Activated CD4-positive, alpha-beta T cell treated with anti-CD3 and anti-CD28 coated beads, Interleukin-2, amount 10 ng/mL, durations not matched to agents 7 days and 5 days (primary cell): ENCODE measurements around the gene CCDC34. TPM values are rescaled to one million over a fixed set of nuclear protein-coding genes. Genes with fewer than 3 reads are reported as not detected.
"Not testable (repeated sequence)": the region's sequence is repeated elsewhere in the genome, so short reads cannot be mapped to it uniquely, and the experiment has no call there.

Experiments
- CTCF ChIA-PET: fragments of 350-600 bp; sonication (Branson Sonifier 250); formaldehyde crosslinking; loops from one replicate; lab custom pipeline; 2021; ENCODE audit warnings: antibody characterized with exemption; lab: Charles Lee
- POLR2A ChIA-PET: fragments of 350-600 bp; sonication (Branson Sonifier 250); formaldehyde crosslinking; loops from one replicate; lab custom pipeline; 2021; ENCODE audit warnings: antibody characterized with exemption; lab: Charles Lee
- DNase-seq: peaks from one replicate; pipeline ENCODE4 v3.0.0-alpha.2; 2020
- H3K27ac Mint-ChIP-seq: one replicate; pipeline ENCODE4 v1.8.0; 2021; ENCODE audit warnings: mild to moderate bottlenecking, moderate library complexity, mixed read lengths
- H3K27me3 Mint-ChIP-seq: one replicate; pipeline ENCODE4 v1.8.0; 2021; ENCODE audit warnings: mixed read lengths
- H3K36me3 Mint-ChIP-seq: one replicate; pipeline ENCODE4 v1.8.0; 2021; ENCODE audit warnings: low read depth, mixed read lengths
- H3K4me1 Mint-ChIP-seq: one replicate; pipeline ENCODE4 v1.8.0; 2021; ENCODE audit warnings: mixed read lengths
- H3K4me3 Mint-ChIP-seq: one replicate; pipeline ENCODE4 v1.8.0; 2021; ENCODE audit warnings: mild to moderate bottlenecking, moderate library complexity, mixed read lengths
- H3K9me3 Mint-ChIP-seq: one replicate; pipeline ENCODE4 v1.8.0; 2021; ENCODE audit warnings: mixed read lengths
- total RNA-seq, 2 experiments: library from RNA; stranded (reverse); gene quantifications; one replicate each; pipeline ENCODE4 v1.2.3, GENCODE V29; 2021

CCDC34 gene
- total RNA-seq, 2 experiments from 2014 or later = 18.8 to 23.8 TPM

DNA sequence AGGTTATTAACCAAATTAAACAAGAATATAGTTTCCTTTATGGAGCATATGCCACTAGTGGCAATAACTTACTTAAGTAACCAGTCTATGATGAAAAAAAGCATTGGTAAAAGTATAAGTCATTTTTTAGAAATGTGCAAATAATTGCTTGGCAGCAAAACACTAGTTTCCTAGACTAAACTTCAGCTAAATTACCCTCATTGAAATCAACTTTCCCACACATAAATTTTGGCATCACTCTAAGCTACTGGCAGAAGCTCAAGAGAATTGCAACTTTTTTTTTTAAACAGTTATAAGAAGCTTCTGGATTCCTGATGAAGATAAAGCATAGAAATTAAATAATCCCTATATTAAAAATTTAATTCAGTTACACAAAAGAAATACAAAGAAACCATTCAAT, 12.5 kb downstream of the CCDC34 start:
- Mint-ChIP-seq H3K9me3 (no peaks in the 10 kb centered on the region), H3K4me3 (no peak overlapping the region), H3K27ac (no peak overlapping the region), H3K36me3 (peaks cover 7% of the 10 kb centered on the region), H3K27me3 (no peaks in the 10 kb centered on the region), H3K4me1 (no peaks in the 10 kb centered on the region)
- DNase-seq = no peak
- POLR2A ChIA-PET = no interaction called here
- CTCF ChIA-PET = interaction anchor here (1.9 kb wide), 1 partner anchor 13 kb away, joined by 4 read pairs; the partner anchor contains the start of gene CCDC34

DNA sequence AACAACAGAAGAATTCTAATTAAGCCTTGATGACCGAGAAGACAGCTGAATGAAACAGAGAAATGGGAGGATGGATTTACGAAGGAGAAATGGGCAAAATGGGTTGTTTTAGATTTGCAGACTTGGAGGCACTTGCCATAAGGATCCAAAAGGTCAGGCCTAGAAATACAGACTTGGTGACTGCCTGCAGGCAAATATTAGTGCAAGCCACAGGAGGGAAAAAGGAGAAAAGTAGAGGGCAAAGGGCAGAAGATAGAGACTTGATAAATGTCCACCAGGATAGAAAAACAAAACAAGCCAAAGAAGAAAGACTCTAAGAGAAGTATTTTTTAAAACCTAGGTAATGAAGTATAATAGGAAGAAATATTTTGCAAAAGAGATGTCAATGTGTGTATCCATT, 13.1 kb downstream of the CCDC34 start:
- Mint-ChIP-seq H3K4me3 (no peak overlapping the region), H3K36me3 (peaks cover 7% of the 10 kb centered on the region), H3K27me3 (no peaks in the 10 kb centered on the region), H3K27ac (no peak overlapping the region), H3K9me3 (no peaks in the 10 kb centered on the region), H3K4me1 (no peaks in the 10 kb centered on the region)
- no peak for DNase-seq
- POLR2A ChIA-PET = no interaction called here
- CTCF ChIA-PET = no interaction called here

DNA sequence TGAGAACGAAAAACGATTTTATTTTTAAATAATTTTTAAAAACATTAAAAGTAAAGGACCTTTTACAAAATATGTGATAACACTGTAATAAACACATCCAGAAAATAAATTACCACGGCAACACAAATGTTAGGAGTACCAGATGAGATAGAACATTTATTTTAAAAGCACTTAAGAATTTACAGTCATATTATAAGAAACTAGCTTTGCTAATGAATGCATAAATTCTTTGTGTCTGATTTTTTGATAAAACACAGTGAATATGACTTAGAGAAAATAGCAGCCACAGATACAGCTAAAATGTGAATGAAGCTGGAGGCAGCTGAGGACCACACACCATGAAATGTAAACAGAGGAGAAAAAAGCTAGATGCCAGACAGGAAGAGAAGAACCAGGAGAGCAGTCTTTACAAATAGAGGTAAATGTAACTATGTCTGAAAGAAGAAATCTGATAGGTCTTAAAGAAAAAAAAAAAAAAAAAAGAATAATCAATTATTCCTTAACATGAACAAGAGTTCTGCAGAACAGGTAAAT, 14.6 kb downstream of the CCDC34 start:
- no peaks in the 10 kb centered on the region for H3K4me1 Mint-ChIP-seq
- peaks cover 7% of the 10 kb centered on the region for H3K36me3 Mint-ChIP-seq
- CTCF ChIA-PET = no interaction called here
- POLR2A ChIA-PET = no interaction called here
- H3K27me3 Mint-ChIP-seq = no peaks in the 10 kb centered on the region
- H3K4me3 Mint-ChIP-seq = no peak overlapping the region
- DNase-seq = no peak
- H3K9me3 Mint-ChIP-seq = no peaks in the 10 kb centered on the region
- H3K27ac Mint-ChIP-seq = no peak overlapping the region

DNA sequence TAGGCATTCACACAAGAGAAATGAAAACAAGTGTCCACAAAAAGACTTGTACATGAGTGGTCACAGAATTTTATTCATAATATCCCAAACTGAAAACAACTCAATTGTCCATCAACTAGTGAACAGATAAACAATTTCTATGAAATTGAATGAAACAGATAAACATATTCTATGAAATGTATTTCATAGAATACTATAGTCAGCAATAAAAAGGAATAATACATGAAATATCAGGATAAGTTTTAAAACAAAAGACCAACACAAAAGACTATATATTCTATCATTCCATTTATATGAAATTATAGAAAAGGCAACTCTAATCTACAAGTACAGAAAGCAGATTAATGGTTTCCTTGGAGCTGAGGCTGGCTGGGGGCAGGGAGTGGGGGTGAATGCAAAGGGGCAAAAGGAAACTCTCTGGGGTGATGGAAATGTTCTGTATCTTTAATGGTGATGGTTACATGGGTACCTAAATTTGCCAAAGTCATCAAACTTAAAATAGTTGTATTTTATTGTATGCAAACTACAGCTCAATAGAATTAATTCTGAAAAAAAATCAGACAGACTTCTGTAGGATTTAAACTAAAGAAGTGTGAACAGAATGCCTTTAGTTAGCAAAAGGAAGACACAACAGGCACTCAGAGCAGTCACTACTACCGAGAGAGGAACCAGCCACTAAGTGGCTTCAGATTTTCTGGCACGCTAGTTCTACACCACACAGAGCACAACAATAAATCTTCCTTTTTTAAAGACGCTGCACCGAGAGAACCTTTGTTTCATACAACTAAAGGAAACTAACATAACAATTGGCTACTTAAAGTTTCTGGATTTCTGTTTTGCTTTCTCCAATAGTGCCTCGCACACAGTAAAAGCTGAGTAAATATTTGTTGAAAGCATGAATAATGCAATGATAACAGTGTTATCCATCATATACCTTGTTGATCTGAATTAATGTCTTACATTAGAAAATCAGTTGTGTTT, 15.4 kb downstream of the CCDC34 start:
- H3K27ac Mint-ChIP-seq = no peak overlapping the region
- POLR2A ChIA-PET = no interaction called here
- CTCF ChIA-PET = no interaction called here
- H3K27me3 Mint-ChIP-seq = no peaks in the 10 kb centered on the region
- no peak overlapping the region for H3K4me3 Mint-ChIP-seq
- H3K4me1 Mint-ChIP-seq = no peaks in the 10 kb centered on the region
- no peak for DNase-seq
- H3K36me3 Mint-ChIP-seq = peaks cover 7% of the 10 kb centered on the region
- no peaks in the 10 kb centered on the region for H3K9me3 Mint-ChIP-seq

DNA sequence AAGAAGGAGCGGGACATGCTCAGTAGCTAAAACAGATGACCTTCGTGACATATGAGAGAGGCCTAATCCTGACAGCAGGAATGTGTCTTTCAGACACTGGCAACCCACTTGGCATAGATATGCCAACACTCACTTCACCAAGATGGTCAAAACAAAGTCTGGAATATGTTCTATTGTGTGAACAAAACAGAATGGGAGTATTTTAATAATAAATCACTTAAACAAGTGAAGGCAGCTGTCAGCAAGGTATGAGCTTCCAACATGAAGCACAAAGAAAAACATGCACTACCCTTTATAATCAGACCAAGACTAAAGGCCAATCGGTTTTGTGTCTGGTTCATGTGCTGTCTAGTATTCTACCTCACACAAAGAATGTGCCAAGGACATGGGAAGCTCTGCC, 23.1 kb downstream of the CCDC34 start:
- CTCF ChIA-PET = no interaction called here
- no peaks in the 10 kb centered on the region for H3K4me1 Mint-ChIP-seq
- no peak for DNase-seq
- H3K27ac Mint-ChIP-seq = no peak overlapping the region
- no peak overlapping the region for H3K4me3 Mint-ChIP-seq
- peaks cover 9% of the 10 kb centered on the region for H3K36me3 Mint-ChIP-seq
- POLR2A ChIA-PET = no interaction called here
- no peaks in the 10 kb centered on the region for H3K27me3 Mint-ChIP-seq
- H3K9me3 Mint-ChIP-seq = no peaks in the 10 kb centered on the region

DNA sequence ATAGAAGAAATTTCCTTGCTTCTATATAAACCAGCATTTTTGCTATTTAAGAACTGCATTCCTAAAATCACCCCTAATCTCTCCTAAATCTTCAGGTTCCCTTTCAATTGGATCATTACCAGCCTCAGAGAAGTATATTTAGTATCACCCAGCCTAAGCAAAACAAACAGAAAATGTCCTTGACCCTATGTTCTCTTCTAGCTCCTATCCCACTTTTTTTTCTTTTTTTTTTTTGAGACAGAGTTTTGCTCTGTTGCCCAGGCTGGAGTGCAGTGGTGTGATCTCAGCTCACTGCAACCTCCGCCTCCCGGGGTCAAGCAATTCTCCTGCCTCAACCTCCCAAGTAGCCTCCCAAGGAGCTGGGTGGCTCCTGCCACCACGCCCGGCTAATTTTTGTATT, 28.3 kb downstream of the CCDC34 start:
- not testable (repeated sequence) for H3K4me1 Mint-ChIP-seq

DNA sequence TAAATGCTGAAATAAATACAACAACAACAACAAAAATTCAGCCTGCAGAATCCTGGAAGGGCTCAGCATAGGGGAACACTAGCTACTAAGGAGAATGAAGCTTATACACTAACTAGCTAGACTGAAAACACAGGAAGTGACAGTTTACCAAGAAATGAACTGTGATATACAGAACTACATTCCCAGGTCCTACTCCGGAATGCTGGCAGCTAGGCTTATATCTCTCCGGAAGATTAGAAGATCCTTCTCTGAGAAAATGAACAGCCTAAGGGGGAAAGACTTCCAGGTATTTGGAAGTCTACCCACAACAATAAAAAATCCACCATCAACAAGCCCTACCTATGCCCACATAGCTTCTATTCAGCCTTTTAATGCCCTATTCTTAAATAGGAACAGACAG, 31.0 kb downstream of the CCDC34 start:
- no peaks in the 10 kb centered on the region for H3K27me3 Mint-ChIP-seq
- H3K4me1 Mint-ChIP-seq = no peaks in the 10 kb centered on the region
- DNase-seq = no peak
- no peak overlapping the region for H3K4me3 Mint-ChIP-seq
- H3K36me3 Mint-ChIP-seq = peaks cover 9% of the 10 kb centered on the region
- no peaks in the 10 kb centered on the region for H3K9me3 Mint-ChIP-seq
- ChIA-PET POLR2A (no interaction called here), CTCF (no interaction called here)
- no peak overlapping the region for H3K27ac Mint-ChIP-seq

More for the DNA sequence above, 28.3 kb downstream of the CCDC34 start:
- H3K4me3 Mint-ChIP-seq, CTCF ChIA-PET, H3K9me3 Mint-ChIP-seq, H3K27me3 Mint-ChIP-seq, POLR2A ChIA-PET, DNase-seq, H3K27ac Mint-ChIP-seq: not testable (repeated sequence)
- H3K36me3 Mint-ChIP-seq = peaks cover 12% of the 10 kb centered on the region

DNA sequence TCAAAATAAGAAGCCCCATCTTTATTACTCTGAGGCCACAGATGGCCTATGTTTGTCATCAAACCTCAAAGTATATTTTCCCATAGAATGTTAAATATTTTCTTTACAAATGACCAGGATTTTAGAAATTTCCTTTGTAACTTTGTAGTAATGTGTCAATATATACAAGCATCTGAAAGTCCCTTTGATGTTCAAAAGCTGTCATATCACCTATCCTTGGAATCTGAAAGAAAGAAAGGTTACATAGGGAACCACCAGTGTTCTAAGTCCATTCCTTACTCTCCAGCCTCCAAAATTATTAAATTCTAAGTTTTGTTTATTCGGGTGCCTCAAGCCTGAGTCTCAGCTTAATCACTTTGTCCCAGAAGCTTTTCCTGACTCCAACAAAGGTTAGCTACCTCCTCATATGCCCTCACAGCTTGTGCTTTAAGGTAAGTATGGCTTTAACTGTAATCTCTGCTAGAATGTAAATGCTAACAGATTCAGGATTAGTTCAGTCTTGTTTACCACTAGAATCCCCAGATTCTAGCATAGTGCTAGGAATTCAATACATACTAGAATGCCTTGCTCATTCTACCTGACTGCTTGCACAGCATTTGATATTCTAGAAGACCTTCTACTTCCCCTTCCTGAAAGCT, 32.3 kb downstream of the CCDC34 start:
- CTCF ChIA-PET = no interaction called here
- Mint-ChIP-seq H3K27me3 (no peaks in the 10 kb centered on the region), H3K9me3 (no peaks in the 10 kb centered on the region), H3K4me1 (no peaks in the 10 kb centered on the region), H3K36me3 (peaks cover 5% of the 10 kb centered on the region), H3K27ac (no peak overlapping the region), H3K4me3 (no peak overlapping the region)
- DNase-seq = no peak
- POLR2A ChIA-PET = no interaction called here

DNA sequence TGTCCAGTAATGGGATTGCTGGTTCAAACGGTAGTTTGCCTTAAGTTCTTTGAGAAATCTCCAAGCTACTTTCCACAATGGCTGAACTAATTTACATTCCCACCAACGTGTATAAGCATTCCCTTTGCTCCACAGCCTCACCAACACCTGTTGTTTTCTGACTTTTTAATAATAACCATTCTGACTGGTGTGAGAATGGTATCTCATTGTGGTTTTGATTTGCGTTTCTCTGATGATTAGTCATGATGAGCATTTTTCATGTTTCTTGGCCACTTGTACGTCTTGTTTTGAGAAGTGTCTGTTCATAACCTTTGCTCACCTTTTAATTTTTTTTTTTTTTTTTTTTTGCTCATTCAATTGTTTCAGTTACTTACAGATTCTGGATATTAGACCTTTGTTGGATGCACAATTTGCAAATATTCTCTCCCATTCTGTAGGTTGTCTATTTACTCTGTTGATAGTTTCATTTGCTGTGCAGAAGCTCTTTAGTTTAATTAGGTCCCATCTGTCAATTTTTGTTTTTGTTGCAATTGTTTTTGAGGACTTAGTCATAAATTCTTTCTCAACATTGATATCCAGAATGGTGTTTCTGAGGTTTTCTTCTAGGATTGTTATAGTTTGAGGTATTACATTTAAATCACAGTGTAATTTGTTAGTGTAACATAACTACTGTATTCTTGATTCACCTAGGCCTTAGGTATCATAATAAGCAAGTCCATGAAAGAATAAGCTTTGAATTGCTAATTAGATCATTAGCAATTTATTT, 33.0 kb downstream of the CCDC34 start:
- H3K27me3 Mint-ChIP-seq = no peaks in the 10 kb centered on the region
- no peaks in the 10 kb centered on the region for H3K9me3 Mint-ChIP-seq
- H3K4me3 Mint-ChIP-seq = no peak overlapping the region
- no peak overlapping the region for H3K27ac Mint-ChIP-seq
- ChIA-PET CTCF (no interaction called here), POLR2A (no interaction called here)
- H3K4me1 Mint-ChIP-seq = no peaks in the 10 kb centered on the region
- H3K36me3 Mint-ChIP-seq = peaks cover 5% of the 10 kb centered on the region
- DNase-seq = no peak

DNA sequence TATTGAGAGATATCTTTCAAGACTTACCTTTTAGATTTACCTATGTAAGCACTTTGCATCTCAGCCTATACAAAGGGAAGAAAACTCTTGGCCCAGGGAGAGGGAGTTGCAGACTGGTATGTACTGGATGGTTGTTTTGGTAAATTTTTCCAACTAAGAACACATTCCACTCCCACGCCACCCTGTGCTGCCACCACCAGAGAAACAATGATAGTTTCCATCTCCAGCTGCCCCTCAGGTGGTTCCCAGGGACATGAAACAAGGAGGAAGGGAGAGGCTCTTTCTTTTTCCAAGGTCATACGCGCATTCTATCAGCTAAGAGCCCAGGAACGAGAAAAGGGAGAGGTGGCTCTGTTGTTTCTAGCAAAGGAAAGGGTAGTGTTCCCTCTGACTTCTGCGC, 34.4 kb downstream of the CCDC34 start:
- POLR2A ChIA-PET = no interaction called here
- Mint-ChIP-seq H3K4me3 (no peak overlapping the region), H3K36me3 (peaks cover 5% of the 10 kb centered on the region), H3K4me1 (no peaks in the 10 kb centered on the region), H3K9me3 (no peaks in the 10 kb centered on the region), H3K27ac (no peak overlapping the region), H3K27me3 (no peaks in the 10 kb centered on the region)
- DNase-seq = no peak
- CTCF ChIA-PET = no interaction called here

DNA sequence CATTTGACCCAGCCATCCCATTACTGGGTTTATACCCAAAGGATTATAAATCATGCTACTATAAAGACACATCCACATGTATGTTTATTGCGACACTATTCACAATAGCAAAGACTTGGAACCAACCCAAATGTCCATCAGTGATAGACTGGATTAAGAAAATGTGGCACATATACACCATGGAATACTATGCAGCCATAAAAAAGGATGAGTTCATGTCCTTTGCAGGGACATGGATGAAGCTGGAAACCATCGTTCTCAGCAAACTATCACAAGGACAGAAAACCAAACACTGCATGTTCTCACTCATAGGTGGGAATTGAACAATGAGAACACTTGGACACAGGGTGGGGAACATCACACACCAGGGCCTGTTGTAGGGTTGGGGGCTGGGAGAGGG, 36.0 kb downstream of the CCDC34 start:
- H3K27me3 Mint-ChIP-seq, H3K4me1 Mint-ChIP-seq, POLR2A ChIA-PET, H3K4me3 Mint-ChIP-seq, CTCF ChIA-PET, H3K36me3 Mint-ChIP-seq, H3K9me3 Mint-ChIP-seq, DNase-seq, H3K27ac Mint-ChIP-seq: not testable (repeated sequence)

DNA sequence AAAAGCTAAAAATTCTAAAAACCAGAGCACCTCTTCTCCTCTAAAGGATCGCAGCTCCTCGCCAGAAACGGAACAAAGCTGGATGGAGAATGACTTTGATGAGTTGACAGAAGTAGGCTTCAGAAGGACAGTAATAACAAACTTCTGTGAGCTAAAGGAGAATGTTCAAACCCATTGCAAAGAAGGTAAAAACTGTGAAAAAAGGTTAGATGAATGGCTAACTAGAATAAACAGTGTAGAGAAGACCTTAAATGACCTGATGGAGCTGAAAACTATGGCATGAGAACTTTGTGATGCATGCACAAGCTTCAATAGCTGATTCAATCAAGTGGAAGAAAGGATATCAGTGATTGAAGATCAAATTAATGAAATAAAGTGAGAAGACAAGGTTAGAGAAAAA, 40.8 kb downstream of the CCDC34 start:
- H3K27me3 Mint-ChIP-seq, CTCF ChIA-PET, H3K4me3 Mint-ChIP-seq, H3K27ac Mint-ChIP-seq, H3K9me3 Mint-ChIP-seq, DNase-seq, H3K36me3 Mint-ChIP-seq, H3K4me1 Mint-ChIP-seq, POLR2A ChIA-PET: not testable (repeated sequence)

DNA sequence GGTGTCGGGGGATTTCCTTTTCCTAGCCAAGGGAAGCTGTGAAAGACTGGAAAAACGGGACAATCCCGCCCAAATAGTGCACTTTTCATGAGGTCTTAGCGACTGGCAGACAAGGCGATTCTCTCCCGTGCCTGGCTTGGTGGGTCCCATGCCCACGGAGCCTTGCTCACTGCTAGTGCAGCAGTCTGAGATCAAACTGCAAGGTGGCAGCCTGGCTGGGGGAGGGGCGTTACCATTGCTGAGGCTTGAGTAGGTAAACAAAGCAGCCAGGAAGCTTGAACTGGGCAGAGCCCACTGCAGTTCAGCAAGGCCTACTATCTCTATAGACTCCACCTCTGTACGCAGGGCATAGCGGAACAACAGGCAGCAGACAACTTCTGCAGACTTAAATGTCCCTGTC, 41.7 kb downstream of the CCDC34 start:
- H3K4me1 Mint-ChIP-seq, H3K27me3 Mint-ChIP-seq, H3K36me3 Mint-ChIP-seq, H3K9me3 Mint-ChIP-seq, H3K4me3 Mint-ChIP-seq, H3K27ac Mint-ChIP-seq, POLR2A ChIA-PET, CTCF ChIA-PET, DNase-seq: not testable (repeated sequence)
